HG03097 (cell line): Measurements from ENCODE around the gene SPATC1L.

Experiments
- ATAC-seq: cut with Tn5 transposase; IDR thresholded peaks from one replicate; pipeline ENCODE4 v1.9.1; 2021; ENCODE audit not compliant: unreplicated experiment, low FRiP score

Gene SPATC1L

GRCh38 chr21:46137908-46138307 lies 46.4 kb downstream of the SPATC1L start:
- no peak for ATAC-seq

DNA sequence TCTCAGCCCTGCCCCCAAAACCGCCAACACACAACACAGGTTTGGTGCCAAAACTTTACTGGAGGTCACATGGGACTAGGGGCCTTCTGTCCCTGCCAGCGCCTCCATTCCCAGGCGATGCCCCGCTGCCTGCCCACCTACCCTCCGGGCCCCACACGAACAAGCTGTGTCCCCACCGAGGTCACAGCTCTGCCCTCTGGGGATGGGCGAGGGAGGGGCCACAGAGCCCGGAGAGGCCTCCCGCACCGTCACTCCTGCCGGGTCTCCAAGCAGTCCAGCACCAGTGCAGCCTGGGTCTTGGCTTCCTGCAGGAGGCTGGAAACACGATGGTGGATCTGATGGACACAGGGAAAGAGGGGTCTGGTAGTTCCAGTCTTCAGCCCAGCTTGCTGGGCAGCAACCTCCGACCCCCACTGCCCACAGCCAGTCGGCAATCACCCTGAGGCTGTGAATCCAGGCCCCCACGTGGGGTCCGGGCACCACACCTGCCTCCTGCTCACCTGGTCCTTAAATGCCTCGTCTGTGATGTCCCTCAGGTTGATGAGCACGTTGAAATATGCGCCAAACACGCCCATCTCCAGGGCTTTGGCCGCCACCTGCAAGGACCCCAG lies 47.4 kb downstream of the SPATC1L start:
- no peak for ATAC-seq

- no peak for ATAC-seq
Measured at GRCh38 chr21:46135782-46136395, 48.4 kb downstream of the SPATC1L start.

GRCh38 chr21:46131838-46132651 lies 52.2 kb downstream of the SPATC1L start:
- ATAC-seq: no peak

GRCh38 chr21:46131588-46131837 lies 52.7 kb downstream of the SPATC1L start:
- ATAC-seq: no peak

DNA sequence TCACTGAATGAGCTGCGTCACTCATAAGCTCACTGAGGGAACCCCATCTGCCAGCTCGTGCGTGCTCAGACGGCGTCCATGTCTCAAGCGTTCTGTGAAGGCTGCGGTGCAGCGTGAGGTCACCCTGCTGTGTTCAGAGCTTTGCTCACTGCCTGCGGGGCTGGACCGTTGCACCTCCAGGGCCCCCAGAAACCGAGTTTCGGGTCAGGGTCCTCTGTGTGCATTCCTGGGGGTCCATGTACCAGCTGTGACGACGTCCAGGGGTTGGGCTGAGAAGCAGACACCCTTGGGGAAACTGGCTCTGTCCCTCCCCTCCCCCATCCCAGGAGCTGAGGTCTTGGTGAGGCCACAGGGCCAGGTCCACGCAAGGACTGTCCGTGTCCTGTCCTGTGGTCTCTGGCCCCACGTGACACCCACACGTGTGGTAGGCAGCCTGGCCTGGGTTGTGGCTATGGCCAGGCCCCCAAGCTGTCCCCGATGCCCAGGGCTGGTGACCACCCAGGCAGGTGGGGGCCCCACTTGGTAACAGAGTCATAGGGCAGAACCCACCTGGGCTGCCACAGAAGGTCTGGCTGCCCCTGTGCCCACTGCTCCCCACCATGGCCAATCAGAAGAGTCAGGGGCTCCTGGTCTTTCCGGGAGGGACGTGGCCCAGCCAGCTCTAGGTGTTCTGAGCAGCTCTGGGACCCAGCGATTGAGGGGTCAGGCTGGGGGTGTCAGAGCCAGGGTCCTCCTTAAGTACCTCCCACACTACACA lies 53.2 kb downstream of the SPATC1L start:
- ATAC-seq: no peak

GRCh38 chr21:46129846-46130651 lies 54.2 kb downstream of the SPATC1L start:
- ATAC-seq: no peak

DNA sequence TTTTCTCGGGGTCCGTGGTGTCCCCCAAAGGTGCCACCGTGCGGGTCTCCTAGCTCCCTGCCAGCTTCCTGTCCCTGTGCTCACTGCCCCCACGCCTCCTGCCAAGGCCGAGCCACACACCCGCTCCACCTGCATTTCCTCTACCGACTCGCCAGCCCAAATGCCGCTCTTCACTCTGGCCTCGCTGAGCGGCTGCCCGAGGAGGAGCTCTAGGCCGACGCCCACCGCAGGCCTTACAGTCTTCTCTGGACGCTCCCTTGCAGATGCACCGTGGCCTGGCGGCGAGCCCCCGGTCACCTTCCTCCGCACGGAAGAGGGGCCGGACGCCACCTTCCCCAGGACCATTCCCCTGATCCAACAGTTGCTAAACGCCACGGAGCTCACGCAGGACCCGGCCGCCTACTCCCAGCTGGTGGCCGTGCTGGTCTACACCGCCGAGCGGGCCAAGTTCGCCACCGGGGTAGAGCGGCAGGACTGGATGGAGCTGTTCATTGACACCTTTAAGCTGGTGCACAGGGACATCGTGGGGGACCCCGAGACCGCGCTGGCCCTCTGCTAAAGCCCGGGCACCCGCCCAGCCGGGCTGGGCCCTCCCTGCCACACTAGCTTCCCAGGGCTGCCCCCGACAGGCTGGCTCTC lies 55.2 kb downstream of the SPATC1L start:
- no peak for ATAC-seq

DNA sequence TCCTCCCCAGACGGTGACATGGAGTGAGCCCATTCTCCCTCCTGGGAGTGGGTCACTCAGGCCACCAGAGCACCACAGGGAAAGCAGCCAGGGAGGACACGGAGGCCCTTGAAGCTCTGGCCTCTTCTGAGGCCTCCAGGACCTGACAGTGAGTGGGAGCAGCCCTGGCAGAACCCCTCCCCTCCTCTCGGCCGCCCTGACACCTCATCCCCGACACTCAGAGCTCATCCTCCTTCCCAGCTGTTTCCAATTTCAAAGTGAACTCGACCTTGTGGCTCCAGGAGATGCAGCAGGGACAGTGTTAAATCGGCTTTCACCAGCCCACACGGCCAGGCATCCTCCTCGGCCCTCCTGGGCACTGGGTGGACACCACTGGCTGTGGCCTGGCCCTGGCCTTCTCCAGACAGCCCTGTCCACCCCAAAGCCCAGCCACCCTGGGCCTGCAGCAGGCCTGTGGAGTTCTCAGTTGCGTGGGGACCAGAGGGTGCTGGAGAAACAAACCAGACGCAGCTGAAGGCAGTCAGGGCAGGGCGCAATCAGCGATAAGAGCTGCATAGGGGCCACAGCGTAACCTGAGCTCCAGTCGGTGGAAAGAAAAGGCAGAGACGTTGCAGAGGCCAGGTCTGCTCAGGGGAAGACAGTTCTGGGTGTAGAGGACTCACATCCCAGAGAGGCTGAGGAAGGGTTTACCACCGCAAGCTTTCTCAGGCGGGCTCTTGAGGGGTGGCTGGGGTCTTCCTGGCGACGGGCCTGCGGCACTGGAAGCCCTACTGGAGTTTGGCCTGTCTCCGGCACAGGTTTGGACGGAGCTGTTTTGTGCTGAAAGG lies 55.9 kb downstream of the SPATC1L start:
- no peak for ATAC-seq

GRCh38 chr21:46127239-46128105 lies 56.8 kb downstream of the SPATC1L start:
- ATAC-seq: no peak

GRCh38 chr21:46126309-46127238 lies 57.7 kb downstream of the SPATC1L start:
- no peak for ATAC-seq

DNA sequence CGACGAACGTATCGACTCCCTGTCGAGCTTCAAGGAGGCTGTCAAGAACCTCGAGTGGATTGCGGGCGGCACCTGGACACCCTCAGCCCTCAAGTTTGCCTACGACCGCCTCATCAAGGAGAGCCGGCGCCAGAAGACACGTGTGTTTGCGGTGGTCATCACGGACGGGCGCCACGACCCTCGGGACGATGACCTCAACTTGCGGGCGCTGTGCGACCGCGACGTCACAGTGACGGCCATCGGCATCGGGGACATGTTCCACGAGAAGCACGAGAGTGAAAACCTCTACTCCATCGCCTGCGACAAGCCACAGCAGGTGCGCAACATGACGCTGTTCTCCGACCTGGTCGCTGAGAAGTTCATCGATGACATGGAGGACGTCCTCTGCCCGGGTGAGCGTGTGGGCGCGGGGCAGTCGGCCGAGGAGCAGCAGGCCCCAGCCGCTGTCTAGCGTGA lies 58.4 kb downstream of the SPATC1L start:
- ATAC-seq: no peak

DNA sequence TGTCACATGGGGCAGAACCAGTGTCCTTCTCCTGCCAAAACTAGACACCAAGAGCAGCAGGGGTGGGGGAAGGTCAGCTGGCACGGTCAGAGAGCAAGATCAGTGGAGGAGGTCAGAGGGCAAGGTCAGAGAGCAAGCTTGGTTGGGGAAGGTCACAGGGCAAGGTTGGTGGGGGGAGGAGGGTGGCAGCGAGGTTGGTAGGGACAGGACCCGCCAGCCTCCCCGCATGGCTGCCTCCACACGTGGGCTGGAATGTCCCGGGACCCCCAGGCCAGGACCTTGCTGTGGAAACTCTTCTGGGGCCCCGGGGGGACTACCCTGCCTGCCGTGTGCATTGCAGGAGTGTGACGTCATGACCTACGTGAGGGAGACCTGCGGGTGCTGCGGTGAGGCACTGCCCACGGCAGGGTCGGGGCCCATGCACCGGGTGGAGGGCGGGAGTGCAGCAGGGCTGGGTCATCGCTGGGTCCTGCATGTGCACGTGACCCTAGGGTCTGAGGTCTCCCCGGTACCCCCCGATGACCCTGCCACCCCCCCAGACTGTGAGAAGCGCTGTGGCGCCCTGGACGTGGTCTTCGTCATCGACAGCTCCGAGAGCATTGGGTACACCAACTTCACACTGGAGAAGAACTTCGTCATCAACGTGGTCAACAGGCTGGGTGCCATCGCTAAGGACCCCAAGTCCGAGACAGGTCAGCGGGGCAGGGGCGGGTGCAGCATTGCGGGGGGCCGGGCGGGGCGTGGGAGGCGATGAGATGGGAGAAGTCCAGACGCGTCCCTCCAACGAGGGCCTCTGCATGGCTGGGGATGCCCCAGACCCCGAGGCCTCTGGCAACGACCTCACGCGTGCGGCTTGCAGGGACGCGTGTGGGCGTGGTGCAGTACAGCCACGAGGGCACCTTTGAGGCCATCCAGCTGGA lies 59.1 kb downstream of the SPATC1L start:
- no peak for ATAC-seq

DNA sequence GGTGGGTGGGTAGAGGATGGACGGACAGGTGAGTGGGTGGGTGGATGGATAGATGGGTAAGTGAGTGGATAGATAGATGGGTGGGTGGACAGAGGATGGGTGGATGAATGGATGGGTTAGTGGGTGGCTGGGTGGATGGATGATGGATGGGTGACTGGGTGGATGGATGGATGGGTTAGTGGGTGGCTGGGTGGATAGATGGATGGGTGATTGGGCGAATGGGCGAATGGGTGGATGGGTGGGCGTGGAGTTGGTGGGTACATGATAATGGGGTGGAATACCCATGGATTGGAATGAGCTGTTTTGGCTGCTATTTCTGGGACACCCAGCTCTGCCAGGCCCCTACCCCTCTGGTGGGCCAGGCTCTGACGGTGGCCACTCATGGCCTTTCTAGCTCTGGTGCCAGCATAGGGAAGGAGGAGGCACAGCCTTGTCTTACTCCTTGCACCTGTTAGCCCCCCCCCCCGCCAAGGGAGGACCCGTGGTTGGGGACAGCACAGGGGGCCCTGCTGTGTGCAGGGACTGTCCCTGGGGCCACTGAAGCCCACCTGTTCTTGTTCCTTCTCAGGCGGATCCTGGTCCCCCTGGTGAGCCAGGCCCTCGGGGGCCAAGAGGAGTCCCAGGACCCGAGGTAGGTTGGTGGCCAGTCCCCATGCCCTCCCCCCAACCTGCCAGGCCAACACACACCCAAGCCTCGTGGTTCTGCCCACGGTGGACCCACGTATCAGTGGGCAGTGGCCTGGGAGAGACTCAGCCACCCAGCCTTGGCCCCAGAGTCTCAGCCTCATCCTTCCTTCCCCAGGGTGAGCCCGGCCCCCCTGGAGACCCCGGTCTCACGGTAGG lies 60.0 kb downstream of the SPATC1L start:
- ATAC-seq: no peak
